Transverse colon (tissue), 3 donors: ENCODE results near the gene TAAR5.

Experiments
- POLR2A ChIP-seq: fragments of 450-650 bp; IDR thresholded peaks from one replicate; pipeline ENCODE4 v1.6.1; 2016; ENCODE audit warnings: antibody characterized with exemption, mild to moderate bottlenecking, moderate library complexity
- TF ChIP-seq, protein P1 (sequence below), 5 experiments: fragments of 200-600 bp in 3 of 5; fragments of 450-650 bp in 2 of 5; sonication (generic) in 3 of 5; IDR thresholded peaks; 1 replicate in 2 of 5; 2 replicates in 3 of 5; pipeline ENCODE4 v1.5.1; 2016 to 2017; ENCODE audit warnings: antibody characterized with exemption in 5 of 5, inconsistent platforms in 3 of 5, mild to moderate bottlenecking in 2 of 5, moderate library complexity in 1 of 5

DNA sequence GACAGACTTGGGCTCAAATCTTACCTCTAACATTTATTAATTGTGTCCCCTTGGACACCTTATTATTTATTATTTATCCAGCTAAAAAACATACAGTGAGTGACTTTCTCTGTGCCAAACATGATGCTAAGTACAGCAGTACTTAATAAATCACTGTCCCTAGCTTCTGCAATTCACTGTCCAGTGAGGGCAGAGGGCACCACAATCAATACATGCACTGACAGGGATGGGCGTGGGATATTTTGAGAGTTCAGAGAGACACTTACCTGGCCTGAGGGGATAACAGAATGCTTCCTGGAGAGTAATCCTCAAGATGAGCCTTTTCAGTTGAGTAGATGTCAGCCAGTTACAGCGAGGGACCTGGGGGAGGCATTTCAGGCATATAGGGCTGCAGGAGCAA lies 43.8 kb upstream of the TAAR5 start:
- TF ChIP-seq POLR2A, result no peak
- TF ChIP-seq, protein P1, sequence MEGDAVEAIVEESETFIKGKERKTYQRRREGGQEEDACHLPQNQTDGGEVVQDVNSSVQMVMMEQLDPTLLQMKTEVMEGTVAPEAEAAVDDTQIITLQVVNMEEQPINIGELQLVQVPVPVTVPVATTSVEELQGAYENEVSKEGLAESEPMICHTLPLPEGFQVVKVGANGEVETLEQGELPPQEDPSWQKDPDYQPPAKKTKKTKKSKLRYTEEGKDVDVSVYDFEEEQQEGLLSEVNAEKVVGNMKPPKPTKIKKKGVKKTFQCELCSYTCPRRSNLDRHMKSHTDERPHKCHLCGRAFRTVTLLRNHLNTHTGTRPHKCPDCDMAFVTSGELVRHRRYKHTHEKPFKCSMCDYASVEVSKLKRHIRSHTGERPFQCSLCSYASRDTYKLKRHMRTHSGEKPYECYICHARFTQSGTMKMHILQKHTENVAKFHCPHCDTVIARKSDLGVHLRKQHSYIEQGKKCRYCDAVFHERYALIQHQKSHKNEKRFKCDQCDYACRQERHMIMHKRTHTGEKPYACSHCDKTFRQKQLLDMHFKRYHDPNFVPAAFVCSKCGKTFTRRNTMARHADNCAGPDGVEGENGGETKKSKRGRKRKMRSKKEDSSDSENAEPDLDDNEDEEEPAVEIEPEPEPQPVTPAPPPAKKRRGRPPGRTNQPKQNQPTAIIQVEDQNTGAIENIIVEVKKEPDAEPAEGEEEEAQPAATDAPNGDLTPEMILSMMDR (IDR thresholded peaks at IDR 0.05), result no peak
